NB4 (cell line): ENCODE results near the gene ZFYVE21.
"Not testable (repeated sequence)": the region's sequence is repeated elsewhere in the genome, so short reads cannot be mapped to it uniquely, and the experiment has no call there.

Experiments used
- DNase-seq: peaks from one replicate; pipeline ENCODE4 v3.0.0; 2010; ENCODE audit warnings: low read depth
- H3K4me3 ChIP-seq: one replicate; pipeline ENCODE4 v1.5.1; 2011; ENCODE audit warnings: mild to moderate bottlenecking, low read depth, low read length, moderate library complexity
- CTCF ChIP-seq: IDR thresholded peaks from one replicate; pipeline ENCODE4 v1.5.1; 2012; ENCODE audit warnings: low read depth, low read length
- MAX ChIP-seq: IDR thresholded peaks from 2 replicates; pipeline ENCODE4 v1.6.1; 2011; ENCODE audit warnings: low read depth, low read length
- MYC ChIP-seq: IDR thresholded peaks from 2 replicates; pipeline ENCODE4 v1.6.1; 2011; ENCODE audit warnings: low read depth, low read length
- POLR2A ChIP-seq: IDR thresholded peaks from 2 replicates; pipeline ENCODE4 v1.6.1; 2011; ENCODE audit warnings: mild to moderate bottlenecking; ENCODE audit not compliant: insufficient read length; ENCODE audit errors: extremely low read depth

ZFYVE21 gene

DNA sequence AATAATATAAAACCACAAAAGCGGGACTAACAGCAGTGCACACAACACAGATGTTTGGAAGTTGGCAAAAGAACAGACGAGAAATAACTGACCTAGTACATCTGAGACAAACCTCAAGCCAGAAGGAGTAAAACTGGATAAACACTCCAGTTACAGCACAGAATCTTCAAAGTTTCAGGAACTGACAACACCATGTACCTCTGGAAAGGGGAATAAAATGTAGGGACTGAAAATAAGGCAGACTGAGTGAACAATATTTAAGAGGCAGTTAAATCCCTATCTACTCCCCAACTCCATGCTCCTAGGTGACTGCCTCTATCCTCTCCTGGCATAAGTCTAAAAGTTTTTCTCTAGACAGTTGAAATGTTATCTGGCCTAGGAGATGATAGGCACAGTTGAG is 57.9 kb downstream of the ZFYVE21 start:
- H3K4me3 ChIP-seq: no peak overlapping the region
- no peak for DNase-seq
- no peak for TF ChIP-seq POLR2A
- no peak for TF ChIP-seq MAX
- TF ChIP-seq CTCF: no peak
- no peak for TF ChIP-seq MYC

GRCh38 chr14:103775506-103775905 is 59.9 kb downstream of the ZFYVE21 start:
- DNase-seq: no peak
- no peak overlapping the region for H3K4me3 ChIP-seq
- TF ChIP-seq MYC (no peak), CTCF (no peak), MAX (no peak), POLR2A (no peak)

DNA sequence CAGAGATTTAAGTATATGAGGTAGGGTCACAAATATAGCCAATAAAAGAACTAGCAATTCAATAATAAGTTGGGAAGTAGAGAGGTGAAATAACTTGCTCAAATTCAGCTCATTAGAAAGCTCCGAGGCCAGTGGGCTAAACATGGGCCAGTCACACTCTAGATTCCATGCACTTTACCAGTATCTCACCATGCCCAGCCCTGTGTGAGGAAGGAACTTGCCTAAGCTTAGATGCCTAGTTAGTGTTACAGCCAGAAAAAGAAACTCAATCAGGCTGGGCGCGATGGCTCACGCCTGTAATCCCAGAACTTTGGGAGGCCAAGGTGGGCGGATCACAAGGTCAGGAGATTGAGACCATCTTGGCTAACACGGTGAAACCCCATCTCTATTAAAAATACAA is 60.7 kb downstream of the ZFYVE21 start:
- not testable (repeated sequence) for DNase-seq

GRCh38 chr14:103782376-103782775 is 66.8 kb downstream of the ZFYVE21 start:
- no peak for DNase-seq
- H3K4me3 ChIP-seq: no peak overlapping the region
- TF ChIP-seq MAX (no peak), POLR2A (no peak), MYC (no peak), CTCF (no peak)

More for the DNA sequence above, 60.7 kb downstream of the ZFYVE21 start:
- not testable (repeated sequence) for H3K4me3 ChIP-seq
